DMS114 treated with DMSO at 0.1 percent for 48 hours (cell line): Measurements from ENCODE around the gene MTCH1.
"Not testable (repeated sequence)": the region's sequence is repeated elsewhere in the genome, so short reads cannot be mapped to it uniquely, and the experiment has no call there.

Source experiments
- DNase-seq: peaks from one replicate; lab custom pipeline; 2025; ENCODE audit not compliant: unreplicated experiment; lab: John Stamatoyannopoulos, UW

Gene MTCH1

GRCh38 chr6:36955671-36956445, 30.1 kb downstream of the MTCH1 start:
- no peak for DNase-seq

GRCh38 chr6:36955136-36955535, 30.9 kb downstream of the MTCH1 start:
- DNase-seq = no peak

- no peak for DNase-seq
Observed at GRCh38 chr6:36954262-36954931, 31.6 kb downstream of the MTCH1 start, which contains the start of gene PI16. PI16 (plus strand) TSS chr6:36954738; CDS start chr6:36954761, 23 bp downstream.

GRCh38 chr6:36953931-36954261, 32.1 kb downstream of the MTCH1 start:
- DNase-seq = no peak

- no peak for DNase-seq
Observed at GRCh38 chr6:36949636-36950035, 36.4 kb downstream of the MTCH1 start.

- DNase-seq = not testable (repeated sequence)
Observed at GRCh38 chr6:36949076-36949475, 36.9 kb downstream of the MTCH1 start.

- DNase-seq = no peak
Observed at GRCh38 chr6:36947570-36948351, 38.2 kb downstream of the MTCH1 start.

- DNase-seq = no peak
Observed at GRCh38 chr6:36946526-36946925, 39.5 kb downstream of the MTCH1 start.

GRCh38 chr6:36945301-36945700, 40.7 kb downstream of the MTCH1 start:
- no peak for DNase-seq

GRCh38 chr6:36944650-36945049, 41.3 kb downstream of the MTCH1 start:
- DNase-seq = no peak

- not testable (repeated sequence) for DNase-seq
Observed at GRCh38 chr6:36942329-36942728, 43.7 kb downstream of the MTCH1 start.

GRCh38 chr6:36941561-36941960, 44.4 kb downstream of the MTCH1 start:
- DNase-seq = not testable (repeated sequence)

GRCh38 chr6:36940027-36940426, 46.0 kb downstream of the MTCH1 start:
- DNase-seq = no peak

GRCh38 chr6:36939005-36939404, 47.0 kb downstream of the MTCH1 start:
- not testable (repeated sequence) for DNase-seq

- DNase-seq = no peak
Observed at GRCh38 chr6:36938536-36938935, 47.5 kb downstream of the MTCH1 start.

- no peak for DNase-seq
Observed at GRCh38 chr6:36937896-36938295, 48.1 kb downstream of the MTCH1 start.

GRCh38 chr6:36936824-36937223, 49.2 kb downstream of the MTCH1 start:
- no peak for DNase-seq

- no peak for DNase-seq
Observed at GRCh38 chr6:36934901-36935300, 51.1 kb downstream of the MTCH1 start.

- no peak for DNase-seq
Observed at GRCh38 chr6:36933519-36933918, 52.5 kb downstream of the MTCH1 start.

- DNase-seq = no peak
Observed at GRCh38 chr6:36933102-36933501, 52.9 kb downstream of the MTCH1 start.

- DNase-seq = no peak
Observed at GRCh38 chr6:36930483-36930882, 55.5 kb downstream of the MTCH1 start.

GRCh38 chr6:36929607-36930006, 56.4 kb downstream of the MTCH1 start:
- DNase-seq = no peak
